ENCODE measurements around the gene BTBD2.

The BTBD2 gene

DNA sequence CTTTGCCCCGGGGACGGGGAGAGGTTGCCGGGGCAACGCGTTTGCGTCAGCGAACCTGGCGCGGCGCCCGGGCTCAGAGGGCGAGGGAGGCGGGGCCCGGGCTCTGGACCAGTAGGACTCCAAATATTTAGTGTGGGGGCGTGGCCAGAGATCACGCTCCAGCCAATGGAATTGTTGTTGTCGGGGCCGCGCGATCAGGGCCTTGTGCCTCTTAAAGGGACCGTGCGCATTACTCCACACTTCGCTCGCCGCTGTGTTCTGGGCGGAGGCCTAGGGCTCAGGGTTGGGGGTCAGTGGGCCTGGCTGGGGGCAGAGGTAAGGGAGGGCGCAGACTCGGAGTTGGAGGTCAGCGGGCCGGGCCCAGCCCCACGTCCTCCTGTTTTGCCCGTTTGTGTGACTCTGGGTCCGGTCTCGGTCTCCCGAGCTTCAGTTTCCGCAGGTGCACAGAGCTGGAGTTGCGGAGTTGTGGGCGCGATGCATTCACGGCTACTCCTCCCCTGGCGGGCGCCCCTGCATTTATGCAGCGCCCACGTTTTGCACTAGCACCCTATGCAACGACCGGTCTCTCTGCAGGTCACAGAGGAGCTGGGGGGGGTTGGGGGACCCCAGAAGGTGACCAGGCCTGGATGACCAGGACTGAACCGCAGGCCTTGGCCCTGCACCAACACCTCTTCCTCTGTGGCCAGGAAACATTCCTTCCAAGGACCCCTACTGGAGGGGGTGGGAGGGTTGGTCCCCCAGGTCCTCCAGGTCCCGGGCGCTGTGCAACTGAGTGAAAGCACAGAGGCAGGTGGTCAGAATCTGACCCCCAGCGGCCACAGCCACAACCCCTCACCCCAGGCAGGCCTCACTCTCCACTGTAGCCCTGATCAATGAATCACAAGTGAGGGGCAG, 46.2 kb upstream of the BTBD2 start:
- TF ChIP-seq, protein P1, sequence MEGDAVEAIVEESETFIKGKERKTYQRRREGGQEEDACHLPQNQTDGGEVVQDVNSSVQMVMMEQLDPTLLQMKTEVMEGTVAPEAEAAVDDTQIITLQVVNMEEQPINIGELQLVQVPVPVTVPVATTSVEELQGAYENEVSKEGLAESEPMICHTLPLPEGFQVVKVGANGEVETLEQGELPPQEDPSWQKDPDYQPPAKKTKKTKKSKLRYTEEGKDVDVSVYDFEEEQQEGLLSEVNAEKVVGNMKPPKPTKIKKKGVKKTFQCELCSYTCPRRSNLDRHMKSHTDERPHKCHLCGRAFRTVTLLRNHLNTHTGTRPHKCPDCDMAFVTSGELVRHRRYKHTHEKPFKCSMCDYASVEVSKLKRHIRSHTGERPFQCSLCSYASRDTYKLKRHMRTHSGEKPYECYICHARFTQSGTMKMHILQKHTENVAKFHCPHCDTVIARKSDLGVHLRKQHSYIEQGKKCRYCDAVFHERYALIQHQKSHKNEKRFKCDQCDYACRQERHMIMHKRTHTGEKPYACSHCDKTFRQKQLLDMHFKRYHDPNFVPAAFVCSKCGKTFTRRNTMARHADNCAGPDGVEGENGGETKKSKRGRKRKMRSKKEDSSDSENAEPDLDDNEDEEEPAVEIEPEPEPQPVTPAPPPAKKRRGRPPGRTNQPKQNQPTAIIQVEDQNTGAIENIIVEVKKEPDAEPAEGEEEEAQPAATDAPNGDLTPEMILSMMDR (IDR thresholded peaks at IDR 0.05; ENCODE audit: insufficient read depth, low read depth, low read length, missing control alignments) = no peak
- peak overlapping the region; percentile 61 for H3K4me3 ChIP-seq (ENCODE audit: low read length)
- peak; percentile 99 for DNase-seq (ENCODE audit: low read depth)

DNA sequence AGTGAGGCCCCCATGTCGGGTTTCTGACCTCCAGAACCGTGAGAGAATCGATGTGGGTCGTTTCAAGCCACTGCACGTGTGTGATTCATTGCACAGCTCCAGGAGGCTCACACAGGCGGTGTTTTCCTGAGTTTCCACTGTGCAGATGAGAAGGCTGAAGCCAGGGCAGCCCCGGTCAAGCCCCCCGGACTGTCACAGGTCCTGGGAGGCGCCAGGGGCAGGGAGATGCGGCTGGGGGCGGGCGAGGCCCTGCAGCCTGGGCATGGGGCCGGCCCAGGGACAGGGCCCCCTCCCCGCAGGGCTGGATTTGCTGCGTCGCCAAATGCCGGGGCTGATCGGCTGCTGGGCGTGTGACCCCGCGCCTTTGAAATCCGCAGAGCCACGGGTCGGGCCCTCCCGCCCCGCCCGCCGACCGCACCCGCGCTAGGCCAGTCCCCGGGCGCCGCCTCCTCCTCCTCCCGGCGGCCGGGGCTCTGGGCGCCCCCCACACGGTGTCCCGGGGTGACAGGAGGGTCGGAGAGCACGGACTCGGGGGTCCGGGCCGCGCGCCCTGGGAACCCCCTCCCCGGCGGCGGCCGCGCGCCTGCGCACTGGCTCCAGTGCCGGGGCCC, 45.5 kb upstream of the BTBD2 start:
- peak overlapping the region; percentile 41 for H3K4me3 ChIP-seq (ENCODE audit: low read length)
- DNase-seq (ENCODE audit: low read depth) = peak; percentile 52
- TF ChIP-seq, protein P1 (IDR thresholded peaks at IDR 0.05; ENCODE audit: insufficient read depth, low read depth, low read length, missing control alignments) = no peak

DNA sequence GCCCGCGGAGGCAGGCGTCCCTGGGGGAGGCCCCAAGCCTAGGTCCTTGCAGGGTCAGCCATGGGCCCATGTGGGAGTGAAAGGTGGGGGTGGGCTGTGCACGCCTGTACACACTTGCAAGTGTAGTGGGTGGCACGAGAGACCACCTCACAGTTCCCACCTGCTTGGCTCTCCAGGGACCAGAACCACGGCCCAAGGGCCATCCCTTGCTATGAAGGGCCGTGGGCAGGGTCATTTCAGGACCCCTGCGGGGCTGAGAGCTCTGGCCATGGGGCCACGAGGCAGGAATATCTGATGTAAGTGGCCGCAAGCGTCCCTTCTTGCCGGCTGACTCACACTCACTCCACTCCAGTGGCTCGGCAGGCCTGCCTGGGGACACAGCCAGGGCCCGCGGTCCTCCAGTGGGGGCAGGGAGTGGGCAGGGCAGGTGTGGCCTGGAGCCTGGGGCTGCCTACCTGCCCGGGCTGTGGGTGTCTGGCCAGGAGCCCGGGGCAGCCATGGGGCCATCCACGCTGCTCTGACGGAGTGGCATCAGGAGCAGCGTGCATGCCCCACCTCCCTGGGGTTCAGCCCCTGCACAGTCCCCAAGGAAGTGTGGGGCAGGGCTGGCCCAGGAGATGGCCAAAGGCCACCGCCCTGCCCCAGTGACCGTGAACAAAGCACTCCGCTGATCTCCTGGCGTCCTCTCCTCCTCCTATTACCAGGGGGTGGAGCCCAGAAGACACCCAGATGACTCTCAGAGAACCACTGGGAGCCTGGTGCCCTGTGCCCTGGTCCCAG, 44.1 kb upstream of the BTBD2 start:
- no peak overlapping the region for H3K4me3 ChIP-seq (ENCODE audit: low read length)
- peak; percentile 53 for DNase-seq (ENCODE audit: low read depth)
- TF ChIP-seq, protein P1 (IDR thresholded peaks at IDR 0.05; ENCODE audit: insufficient read depth, low read depth, low read length, missing control alignments) = no peak

DNA sequence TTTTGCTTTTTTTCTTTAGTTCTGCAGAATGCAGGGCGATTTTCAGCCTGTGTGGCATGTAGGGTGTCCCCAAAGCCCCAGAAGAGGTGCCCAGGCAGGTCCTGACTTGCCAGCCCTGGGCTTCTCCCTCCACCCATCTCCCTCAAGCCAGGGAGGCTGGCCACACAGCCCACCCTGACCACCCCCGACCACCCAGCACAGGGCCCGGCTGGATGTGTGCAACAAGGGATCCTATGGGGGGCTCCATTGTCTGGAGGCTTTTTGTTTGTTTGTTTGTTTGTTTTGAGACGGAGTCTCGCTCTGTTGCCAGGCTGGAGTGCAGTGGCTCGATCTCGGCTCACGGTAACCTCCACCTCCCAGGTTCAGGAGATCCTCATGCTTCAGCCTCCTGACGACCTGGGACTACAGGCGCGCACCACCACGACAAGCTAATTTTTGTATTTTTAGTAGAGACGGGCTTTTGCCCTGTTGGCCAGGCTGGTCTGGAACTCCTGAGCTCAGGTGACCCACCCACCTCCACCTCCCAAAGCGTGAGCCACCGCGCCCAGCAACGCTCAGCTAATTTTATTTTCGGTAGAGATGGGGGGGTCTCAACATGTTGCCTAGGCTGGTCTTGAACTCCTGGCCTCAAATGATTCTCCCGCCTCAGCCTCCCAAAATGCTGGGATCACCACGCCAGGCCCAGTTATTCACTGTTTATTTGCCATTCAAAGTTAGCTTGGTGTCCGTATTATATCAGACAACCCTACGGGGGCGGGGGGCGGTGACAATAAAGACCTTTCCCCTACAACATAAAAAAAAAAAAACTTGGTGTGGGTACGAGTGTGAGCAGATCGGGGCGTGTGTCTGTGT, 43.3 kb upstream of the BTBD2 start:
- TF ChIP-seq, protein P1 (IDR thresholded peaks at IDR 0.05; ENCODE audit: insufficient read depth, low read depth, low read length, missing control alignments) = no peak
- no peak for DNase-seq (ENCODE audit: low read depth)
- no peak overlapping the region for H3K4me3 ChIP-seq (ENCODE audit: low read length)

DNA sequence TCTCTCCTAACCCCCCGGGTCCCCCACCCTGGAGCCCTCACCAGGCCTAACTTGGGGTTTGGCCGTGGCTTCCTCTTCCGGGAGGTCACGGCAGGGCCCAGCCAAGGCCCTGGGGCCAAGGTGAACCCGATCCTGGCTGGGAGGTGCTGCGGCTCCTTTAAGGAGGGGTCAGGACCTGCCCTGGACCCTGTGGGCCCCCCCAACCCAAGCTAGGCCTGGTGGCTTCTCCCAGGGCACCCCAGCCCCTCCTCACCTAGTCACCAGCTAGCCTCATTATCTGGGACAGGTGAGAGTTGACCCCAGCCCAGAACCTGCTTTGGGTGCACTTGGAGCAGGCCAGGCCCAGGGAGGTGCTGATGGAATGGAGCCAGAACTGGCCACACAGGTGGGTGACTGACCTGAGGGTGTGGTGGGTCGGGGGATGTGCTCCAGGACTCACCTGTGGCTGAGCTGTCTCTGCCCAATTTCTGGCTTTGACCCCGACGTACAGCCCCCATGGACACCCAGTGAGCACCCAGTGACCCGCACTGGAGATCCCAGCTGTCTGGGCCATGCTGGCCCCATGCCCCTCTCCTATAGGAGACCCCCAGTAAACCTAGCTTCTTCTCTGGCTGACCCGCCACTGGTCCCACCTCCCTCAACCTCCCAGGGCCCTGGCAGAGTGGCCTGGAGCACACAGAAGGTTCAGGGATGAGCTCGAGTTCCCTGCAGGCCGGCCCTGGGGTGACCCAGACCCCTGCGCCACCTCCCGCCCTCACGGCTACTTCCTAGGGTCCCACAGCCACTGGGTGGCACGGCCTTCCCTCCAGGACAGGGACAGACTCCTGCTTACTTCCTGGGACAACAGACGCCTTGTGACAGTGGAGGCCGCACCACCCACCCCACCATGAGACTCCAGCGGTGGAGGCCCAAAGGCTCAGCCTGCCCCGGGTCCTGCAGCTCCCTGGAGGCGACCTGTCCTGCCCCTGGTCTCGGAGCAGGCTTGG, 42.3 kb upstream of the BTBD2 start:
- DNase-seq (ENCODE audit: low read depth) = no peak
- no peak overlapping the region for H3K4me3 ChIP-seq (ENCODE audit: low read length)
- TF ChIP-seq, protein P1 (IDR thresholded peaks at IDR 0.05; ENCODE audit: insufficient read depth, low read depth, low read length, missing control alignments) = no peak

Data from epithelial cell of esophagus (primary cell).